CD4-positive, alpha-beta T cell treated with Interleukin-15 for 1 hour (primary cell): ENCODE data around the gene SSNA1.

Experiments used
- DNase-seq: peaks from one replicate; pipeline ENCODE4 v3.0.0-alpha.2; 2020

The SSNA1 gene

GRCh38 chr9:137223078-137223970 is 34.8 kb downstream of the SSNA1 start:
- DNase-seq, result peak; percentile 100

- no peak for DNase-seq
Measured at GRCh38 chr9:137224830-137225694, 36.6 kb downstream of the SSNA1 start, which contains the start of gene CYSRT1. CYSRT1 (plus strand) TSS chr9:137225174; CDS start chr9:137225622, 448 bp downstream.

DNA sequence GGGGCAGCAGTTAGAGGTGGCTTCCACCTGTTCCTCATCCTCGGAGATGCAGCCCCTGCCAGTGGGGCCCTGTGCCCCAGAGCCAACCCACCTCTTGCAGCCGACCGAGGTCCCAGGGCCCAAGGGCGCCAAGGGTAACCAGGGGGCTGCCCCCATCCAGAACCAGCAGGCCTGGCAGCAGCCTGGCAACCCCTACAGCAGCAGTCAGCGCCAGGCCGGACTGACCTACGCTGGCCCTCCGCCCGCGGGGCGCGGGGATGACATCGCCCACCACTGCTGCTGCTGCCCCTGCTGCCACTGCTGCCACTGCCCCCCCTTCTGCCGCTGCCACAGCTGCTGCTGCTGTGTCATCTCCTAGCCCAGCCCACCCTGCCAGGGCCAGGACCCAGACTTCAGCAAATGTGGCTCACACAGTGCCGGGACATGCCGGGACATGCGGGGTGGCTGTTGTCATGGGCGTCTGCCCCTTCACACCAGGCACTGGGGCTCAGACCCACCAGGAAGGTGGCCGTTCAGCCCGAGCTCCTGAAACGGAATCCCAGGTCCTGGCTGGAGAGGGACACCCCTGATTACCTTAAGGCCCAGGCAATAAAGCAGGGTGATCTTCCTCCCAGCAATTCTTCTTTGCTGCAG is 37.3 kb downstream of the SSNA1 start:
- no peak for DNase-seq

GRCh38 chr9:137226338-137227053 is 38.0 kb downstream of the SSNA1 start:
- no peak for DNase-seq

DNA sequence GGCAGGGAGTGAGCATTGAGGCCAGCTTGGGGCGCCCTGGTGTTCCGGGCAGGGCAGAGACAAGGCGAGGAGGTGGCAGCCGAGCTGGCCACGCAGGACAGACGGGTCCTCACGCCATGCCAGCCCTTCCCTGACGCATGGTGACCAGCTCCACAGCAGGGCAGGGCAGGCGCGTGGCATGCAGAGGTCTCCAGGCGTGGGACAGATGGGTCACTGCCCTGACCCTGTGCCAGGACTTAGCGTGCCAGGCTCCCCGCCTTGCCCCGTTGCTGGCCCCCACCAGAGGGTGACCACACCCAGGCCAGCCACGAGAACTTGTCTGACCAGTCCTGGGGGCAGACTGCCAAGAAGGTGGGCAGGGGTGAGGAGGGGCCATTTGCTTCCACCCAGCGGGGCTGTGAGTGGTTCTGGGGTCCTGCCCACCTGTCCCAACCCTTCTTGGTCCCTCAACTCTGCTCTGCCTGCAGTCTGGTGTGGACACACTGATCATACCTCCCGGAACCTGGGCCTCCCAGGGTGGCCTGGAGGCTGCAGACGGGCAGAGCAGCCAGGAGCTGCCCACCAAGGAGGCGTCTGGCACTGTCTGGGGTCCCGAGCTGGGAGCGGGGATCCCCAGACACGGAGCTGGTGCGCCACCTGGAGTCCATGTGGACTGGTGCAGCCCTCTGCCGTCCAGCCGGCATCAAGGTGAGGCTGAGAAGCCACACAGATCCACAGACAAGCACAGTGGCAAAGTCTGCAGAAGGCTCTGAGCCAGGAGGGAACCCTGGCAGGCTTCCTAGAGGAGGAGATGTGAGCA is 38.8 kb downstream of the SSNA1 start, which contains the start of gene RNF224:
TSS of gene RNF224 (plus strand) at position 449 of the 799 bp plus-strand sequence. CDS start 834 bp downstream, outside the sequence.
- DNase-seq, result peak; percentile 80

GRCh38 chr9:137227853-137228505 is 39.5 kb downstream of the SSNA1 start:
- DNase-seq, result no peak

DNA sequence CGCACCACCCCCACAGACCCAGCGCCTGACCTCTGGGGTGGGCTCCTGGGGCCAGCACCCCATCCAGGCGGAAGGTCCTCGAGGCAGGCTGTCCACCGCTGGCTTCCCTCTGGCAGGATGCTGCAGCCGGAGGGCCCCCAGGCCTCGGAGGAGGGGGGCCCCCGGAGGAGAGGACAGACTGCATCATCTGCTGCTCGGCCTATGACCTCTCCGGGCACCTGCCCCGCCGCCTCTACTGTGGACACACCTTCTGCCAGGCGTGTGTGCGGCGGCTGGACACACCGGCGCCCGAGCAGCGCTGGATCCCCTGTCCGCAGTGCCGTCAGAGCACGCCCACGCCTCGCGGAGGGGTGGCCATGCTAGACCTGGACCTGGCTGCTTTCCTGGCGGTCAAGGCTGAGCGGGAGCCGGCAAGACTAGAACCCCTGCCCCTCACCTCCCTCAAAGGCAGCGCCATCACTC is 40.1 kb downstream of the SSNA1 start:
- no peak for DNase-seq

DNA sequence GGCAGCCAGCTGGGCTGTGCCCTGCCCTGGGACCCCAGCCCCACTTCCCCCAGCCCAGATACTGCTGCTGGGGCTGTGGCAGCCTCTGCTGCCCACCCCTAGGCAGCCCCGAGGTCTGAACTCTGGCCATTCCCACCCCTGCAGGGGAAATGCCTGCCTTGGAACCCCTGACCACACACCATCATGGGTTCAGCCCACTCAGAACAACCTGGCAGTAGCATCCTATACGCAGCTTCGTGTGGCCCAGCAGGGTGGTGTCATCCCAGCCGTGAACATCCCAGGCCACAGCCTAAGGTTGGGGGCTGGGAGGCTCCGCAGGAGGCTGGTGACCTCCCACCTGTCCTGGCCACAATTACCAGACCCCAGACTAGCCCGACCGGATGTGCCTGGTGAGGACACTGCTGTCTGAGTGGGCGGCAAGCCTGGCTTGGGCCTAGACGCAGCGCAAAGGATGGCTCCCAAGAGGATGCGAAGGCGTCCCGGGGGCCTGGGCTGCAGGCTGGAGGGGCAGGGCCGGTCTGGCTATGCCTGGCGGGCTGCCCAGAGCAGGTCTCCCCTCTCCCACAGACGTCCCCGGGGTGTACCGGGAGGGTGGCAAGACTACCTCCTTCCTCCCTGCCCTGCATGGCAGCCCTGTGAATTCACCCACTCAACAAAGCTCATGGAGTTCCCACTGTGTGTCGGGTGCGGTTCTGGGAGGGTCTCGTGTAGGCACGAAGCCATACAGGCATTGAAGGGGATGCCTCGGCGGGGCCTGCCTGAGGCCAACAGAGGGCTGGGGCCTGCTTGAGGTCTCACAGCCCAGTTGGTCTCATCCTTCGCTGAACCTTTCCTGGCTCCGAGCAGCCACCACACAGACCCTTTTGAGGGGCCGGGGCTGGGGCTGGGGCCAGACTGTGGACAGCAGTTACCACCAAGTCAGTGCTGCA is 40.8 kb downstream of the SSNA1 start:
- DNase-seq, result no peak

GRCh38 chr9:137229903-137230704 is 41.6 kb downstream of the SSNA1 start:
- no peak for DNase-seq

- no peak for DNase-seq
Measured at GRCh38 chr9:137230705-137231371, 42.4 kb downstream of the SSNA1 start, which contains the start of gene SLC34A3. SLC34A3 (plus strand) TSS chr9:137230901; CDS start chr9:137231703, 802 bp downstream.

DNA sequence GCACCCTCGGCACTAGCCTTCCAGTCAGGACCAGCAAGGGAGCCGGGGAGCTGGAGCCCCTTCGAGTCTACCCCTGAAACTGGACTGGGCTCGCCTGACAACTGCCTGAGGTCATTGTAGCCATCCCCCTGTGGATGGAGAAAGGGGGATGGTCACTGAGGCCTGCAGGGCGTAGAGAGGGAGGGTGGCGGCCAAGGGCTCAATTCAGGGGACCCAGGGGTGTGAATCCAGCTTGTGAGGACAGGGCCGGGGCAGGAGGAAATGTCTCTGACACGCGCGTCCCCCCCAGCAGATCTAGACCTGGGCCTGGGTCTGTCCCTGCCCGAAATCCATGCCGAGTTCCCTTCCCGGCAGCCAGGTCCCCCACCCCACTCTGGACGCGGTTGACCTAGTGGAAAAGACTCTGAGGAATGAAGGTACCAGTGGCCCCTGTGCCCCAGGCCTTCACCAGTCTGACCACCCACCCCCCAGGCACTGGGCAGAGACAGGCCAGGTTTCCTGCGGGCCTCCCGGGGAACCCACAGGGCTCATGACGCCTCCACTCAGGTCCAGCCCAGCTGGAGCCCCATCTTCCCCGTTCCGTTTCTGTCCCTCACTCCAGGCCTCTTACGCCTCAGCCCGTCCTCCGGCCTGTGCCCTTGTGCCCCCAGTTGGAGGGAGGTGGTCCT is 43.0 kb downstream of the SSNA1 start:
- DNase-seq, result no peak

DNA sequence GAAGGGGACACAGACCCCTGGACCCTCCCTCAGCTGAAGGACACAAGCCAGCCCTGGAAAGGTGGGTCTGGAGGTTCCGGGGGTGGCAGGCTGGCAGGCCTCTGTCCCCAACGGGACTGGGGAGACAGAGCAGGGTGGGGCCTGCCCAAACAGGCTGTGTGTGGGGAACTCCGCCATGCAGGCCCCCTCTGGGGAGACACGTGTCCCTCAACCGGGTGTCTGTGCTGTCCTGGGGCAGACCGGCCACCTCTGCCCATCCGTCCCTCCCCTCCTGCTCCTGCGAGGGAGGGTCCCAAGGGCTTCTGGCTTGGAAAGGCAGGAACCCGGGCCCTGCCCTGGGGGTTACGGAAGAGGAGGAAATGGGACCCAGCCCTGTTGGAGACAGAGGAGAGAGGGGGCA is 43.6 kb downstream of the SSNA1 start:
- DNase-seq, result no peak

DNA sequence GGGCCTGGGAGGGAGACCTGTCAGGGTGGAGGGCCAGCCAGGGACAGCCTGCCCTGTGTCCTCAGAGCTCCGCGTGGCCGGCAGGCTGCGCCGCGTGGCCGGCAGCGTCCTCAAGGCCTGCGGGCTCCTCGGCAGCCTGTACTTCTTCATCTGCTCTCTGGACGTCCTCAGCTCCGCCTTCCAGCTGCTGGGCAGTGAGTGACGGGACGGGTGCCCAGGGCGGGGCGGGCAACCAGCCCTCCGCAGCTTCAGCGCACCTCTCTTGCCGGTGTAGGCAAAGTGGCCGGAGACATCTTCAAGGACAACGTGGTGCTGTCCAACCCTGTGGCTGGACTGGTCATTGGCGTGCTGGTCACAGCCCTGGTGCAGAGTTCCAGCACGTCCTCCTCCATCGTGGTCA is 44.0 kb downstream of the SSNA1 start:
- DNase-seq, result no peak

GRCh38 chr9:137233143-137233980 is 44.9 kb downstream of the SSNA1 start:
- no peak for DNase-seq

DNA sequence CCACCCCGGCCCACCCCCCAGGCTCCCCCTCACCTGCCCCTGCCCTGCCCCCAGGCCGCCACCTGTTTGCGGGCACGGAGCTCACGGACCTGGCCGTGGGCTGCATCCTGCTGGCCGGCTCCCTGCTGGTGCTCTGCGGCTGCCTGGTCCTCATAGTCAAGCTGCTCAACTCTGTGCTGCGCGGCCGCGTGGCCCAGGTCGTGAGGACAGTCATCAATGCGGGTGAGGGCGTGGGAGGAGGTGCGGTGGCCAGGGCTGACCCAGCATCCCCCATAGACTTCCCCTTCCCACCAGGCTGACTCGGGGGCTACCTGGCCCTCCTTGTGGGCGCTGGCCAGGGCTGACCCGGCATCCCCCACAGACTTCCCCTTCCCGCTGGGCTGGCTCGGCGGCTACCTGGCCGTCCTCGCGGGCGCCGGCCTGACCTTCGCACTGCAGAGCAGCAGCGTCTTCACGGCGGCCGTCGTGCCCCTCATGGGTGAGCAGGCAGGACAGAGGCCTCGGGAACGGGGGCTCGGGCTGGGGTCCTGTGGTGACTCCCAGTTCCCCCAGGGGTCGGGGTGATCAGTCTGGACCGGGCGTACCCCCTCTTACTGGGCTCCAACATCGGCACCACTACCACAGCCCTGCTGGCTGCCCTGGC is 45.7 kb downstream of the SSNA1 start:
- no peak for DNase-seq
